Right cardiac atrium (tissue), 5 donors: ENCODE data around the gene RTEL1. TPM values are rescaled to one million over a fixed set of nuclear protein-coding genes. Genes with fewer than 3 reads are reported as not detected.

ENCODE experiments used
- ATAC-seq, 2 donors: fragments of 200-7000 bp; cut with Tn5 transposase; one replicate each; pipeline versions ENCODE4 v1.8.0 to v1.9.1; 2020; ENCODE audit warnings: moderate library complexity in 2 of 2, mild to moderate bottlenecking in 1 of 2
- DNase-seq, 3 donors: peaks; one replicate each; pipeline ENCODE4 v3.0.0-alpha.2; 2020
- H3K27ac ChIP-seq: one replicate; pipeline ENCODE4 v1.5.1; 2013; ENCODE audit warnings: mild to moderate bottlenecking, low read length, control low read depth, moderate library complexity
- H3K27me3 ChIP-seq: one replicate; pipeline ENCODE4 v1.6.1; 2013; ENCODE audit not compliant: control insufficient read depth, insufficient read depth
- H3K4me1 ChIP-seq: one replicate; pipeline ENCODE4 v1.6.1; 2013; ENCODE audit warnings: low read length; ENCODE audit not compliant: control insufficient read depth, insufficient read depth
- H3K4me3 ChIP-seq: one replicate; pipeline ENCODE4 v1.5.1; 2013; ENCODE audit warnings: low read length, control low read depth
- H3K9me3 ChIP-seq: one replicate; pipeline ENCODE4 v1.6.1; 2013; ENCODE audit warnings: low read length; ENCODE audit not compliant: control insufficient read depth
- WGBS: extraction: QIAGEN DNeasy Blood & Tissue Kit; methylation state at CpG from one replicate; pipeline ENCODE4 v1.1.7; 2013; 5-methylcytosine and 5-hydroxymethylcytosine counted together
- intact Hi-C, 4 donors: fragments of 100-400 bp; cut with DNase I; formaldehyde crosslinking; loops; one replicate each; pipeline versions ENCODE4 v1.11.0 to v1.14.0; 2022 to 2023
- polyA plus RNA-seq: library from polyadenylated mRNA; stranded (reverse); fragments of 200-250 nt; gene quantifications from one replicate; pipeline ENCODE4 v1.2.3, GENCODE V29; 2013
- total RNA-seq, 4 donors: library from RNA; stranded (reverse); fragmentation: NEBNext Ultra II Directional; extraction: Animal tissue kit (Norgen Biotek cat#: 25700); gene quantifications; one replicate each; pipeline ENCODE4 v1.2.1, GENCODE V29; 2021
- donor health status: healthy with polysubstance abuse.
- donor health status: DM: no; HTN: yes; CAD: no.
- donor health status: DM: no; HTN: no; CAD: no.
- donor health status: DM: no; HTN: yes; CAD: no; lungs with severe emphysema.
- donor health status: DM: yes; HTN: yes; CAD: no.

Gene RTEL1
- total and polyA plus RNA-seq, 5 donors, result 7.7 to 14.8 (median 13.3) TPM

DNA sequence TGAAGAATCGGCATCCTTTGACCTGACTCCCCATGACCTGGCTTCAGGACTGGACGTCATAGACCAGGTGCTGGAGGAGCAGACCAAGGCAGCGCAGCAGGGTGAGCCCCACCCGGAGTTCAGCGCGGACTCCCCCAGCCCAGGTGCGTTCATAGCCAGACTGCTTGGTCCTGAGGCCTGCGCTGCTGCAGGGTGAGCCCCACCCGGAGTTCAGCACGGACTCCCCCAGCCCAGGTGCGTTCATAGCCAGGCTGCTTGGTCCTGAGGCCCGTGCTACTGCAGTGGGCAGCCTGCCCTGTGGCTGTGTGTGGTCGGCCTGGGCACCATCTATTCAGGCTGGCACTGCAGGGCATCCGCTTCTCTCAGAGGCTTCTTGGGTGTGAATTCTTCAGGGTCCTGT lies 15.8 kb downstream of the RTEL1 start:
- Histone ChIP-seq H3K27ac (no peak overlapping the region), H3K4me3 (no peak overlapping the region), H3K9me3 (no peaks in the 10 kb centered on the region), H3K4me1 (no peaks in the 10 kb centered on the region), H3K27me3 (no peaks in the 10 kb centered on the region)
- intact Hi-C loops, result no loop called here
- DNase-seq (peak in 1 of 3 donors; percentile 45), ATAC-seq (peak; percentile 9 to 36)
- 97% methylated on average over 14 of the region's 14 CpGs for WGBS

DNA sequence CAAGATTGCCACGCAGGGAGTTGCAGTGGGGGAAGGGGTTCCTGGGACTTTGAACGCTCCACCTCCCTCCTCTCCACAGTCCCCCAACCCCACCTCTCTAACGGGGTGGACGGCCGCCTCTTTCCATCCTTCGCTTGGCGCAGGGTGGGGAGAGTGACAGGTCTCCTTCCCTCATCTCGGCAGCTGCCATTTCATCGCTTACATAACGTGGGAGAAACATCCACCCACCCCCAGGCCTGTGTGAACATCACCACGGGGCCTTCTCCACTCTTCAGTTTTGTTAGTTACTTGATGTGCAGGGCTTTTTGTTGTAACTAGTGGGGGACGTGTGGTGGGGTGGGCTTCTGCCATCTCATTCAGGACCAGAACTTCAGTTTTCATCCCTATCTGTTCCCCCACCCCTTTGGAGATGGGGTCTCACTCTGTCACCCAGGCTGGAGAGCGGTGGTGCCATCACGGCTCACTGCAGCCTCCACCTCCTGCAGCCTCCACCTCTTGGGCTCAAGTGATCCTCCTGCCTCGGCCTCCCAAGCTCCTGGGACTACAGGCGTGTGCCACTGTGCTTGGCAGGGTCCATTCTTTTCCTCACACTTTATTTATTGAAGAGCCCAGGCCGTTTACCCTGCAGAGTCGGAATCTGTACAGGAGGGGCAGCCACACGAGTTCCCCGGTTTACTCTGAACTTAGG lies 17.7 kb downstream of the RTEL1 start:
- H3K4me1 ChIP-seq, result no peaks in the 10 kb centered on the region
- no peak for DNase-seq
- no peak overlapping the region for H3K4me3 ChIP-seq
- no peaks in the 10 kb centered on the region for H3K27me3 ChIP-seq
- ATAC-seq, result no peak
- H3K9me3 ChIP-seq, result no peaks in the 10 kb centered on the region
- intact Hi-C loops, result no loop called here
- WGBS, result 94% methylated on average over 20 of the region's 20 CpGs
- no peak overlapping the region for H3K27ac ChIP-seq

DNA sequence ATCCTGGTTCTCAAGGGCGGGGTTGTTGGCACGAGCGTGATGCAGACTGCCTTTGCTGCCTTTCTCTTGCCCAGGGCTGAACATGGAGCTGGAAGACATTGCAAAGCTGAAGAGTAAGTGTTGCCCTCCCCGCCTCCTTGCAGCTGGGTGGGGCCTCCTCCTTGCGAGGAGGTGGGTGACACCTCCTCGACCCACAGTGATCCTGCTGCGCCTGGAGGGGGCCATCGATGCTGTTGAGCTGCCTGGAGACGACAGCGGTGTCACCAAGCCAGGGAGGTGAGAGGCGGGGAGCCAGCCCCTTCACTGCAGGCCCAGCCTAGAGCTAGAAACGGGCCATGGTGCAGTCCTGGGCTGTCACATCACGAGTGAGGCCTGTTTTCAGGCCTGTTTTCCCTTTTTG lies 20.0 kb downstream of the RTEL1 start:
- WGBS, result 86% methylated on average over 13 of the region's 13 CpGs
- no peak for DNase-seq
- H3K27me3 ChIP-seq, result no peaks in the 10 kb centered on the region
- peaks cover 5% of the 10 kb centered on the region for H3K4me1 ChIP-seq
- no peak overlapping the region for H3K4me3 ChIP-seq
- H3K9me3 ChIP-seq, result no peaks in the 10 kb centered on the region
- intact Hi-C loops, result no loop called here
- ATAC-seq, result no peak
- no peak overlapping the region for H3K27ac ChIP-seq

DNA sequence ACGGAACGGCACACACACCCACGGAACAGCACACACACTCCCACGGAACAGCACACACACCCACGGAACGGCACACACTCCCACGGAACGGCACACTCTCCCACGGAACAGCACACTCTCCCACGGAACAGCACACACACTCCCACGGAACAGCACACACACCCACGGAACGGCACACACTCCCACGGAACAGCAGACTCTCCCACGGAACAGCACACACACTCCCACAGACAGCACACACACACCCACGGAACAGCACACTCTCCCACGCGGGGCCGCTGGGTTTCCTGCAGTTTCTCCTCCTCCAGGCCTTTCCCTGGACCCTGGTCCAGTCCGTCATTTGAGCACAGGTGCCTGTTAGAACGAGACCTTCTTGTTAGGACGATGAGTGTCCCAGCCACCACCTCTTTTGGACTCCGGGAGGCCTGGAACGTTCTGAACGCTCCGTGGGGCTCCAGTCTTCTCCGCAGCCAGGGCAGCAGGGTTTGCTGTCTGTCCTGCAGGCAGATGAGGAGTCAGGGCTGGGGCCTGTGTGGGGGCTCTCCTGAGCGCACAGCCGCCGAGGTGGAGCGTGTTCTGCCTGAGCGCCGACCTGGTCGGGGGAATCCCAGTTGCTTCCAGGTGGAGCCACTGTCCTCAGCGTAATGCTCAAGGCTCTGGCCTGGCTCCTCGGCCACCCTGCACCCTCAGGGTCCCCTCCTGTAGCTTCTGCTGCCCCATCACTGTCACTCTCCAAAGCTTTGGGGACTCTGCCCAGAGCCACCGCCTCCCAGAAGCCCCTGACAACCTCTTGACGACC lies 20.8 kb downstream of the RTEL1 start:
- Histone ChIP-seq H3K9me3 (no peaks in the 10 kb centered on the region), H3K27ac (no peak overlapping the region), H3K4me3 (no peak overlapping the region), H3K27me3 (no peaks in the 10 kb centered on the region), H3K4me1 (peaks cover 5% of the 10 kb centered on the region)
- intact Hi-C loops, result no loop called here
- ATAC-seq (no peak), DNase-seq (no peak)
- WGBS, result 88% methylated on average over 38 of the region's 38 CpGs

DNA sequence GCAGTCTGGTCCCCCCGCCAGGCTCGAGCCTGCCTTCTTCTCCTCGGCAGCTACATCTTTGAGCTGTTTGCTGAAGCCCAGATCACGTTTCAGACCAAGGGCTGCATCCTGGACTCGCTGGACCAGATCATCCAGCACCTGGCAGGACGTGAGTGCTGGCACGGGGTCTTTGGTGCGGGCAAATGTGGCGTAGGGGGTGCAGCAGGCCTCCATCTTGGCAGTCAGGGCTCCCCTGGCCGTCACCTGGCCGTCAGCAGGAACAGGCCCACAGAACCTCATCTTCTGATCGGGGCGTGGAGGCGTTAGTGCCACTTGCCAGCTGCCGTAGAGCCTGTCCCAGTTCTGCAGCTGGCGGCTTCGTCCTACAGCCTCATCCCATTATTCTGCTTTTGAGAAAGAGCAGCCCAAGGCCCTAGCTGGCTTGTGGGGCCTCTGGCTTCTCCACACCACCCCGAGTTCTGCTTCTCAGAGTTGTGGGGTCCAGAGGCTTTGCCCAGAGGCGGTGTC lies 21.7 kb downstream of the RTEL1 start:
- Histone ChIP-seq H3K27ac (no peak overlapping the region), H3K4me1 (peaks cover 5% of the 10 kb centered on the region), H3K27me3 (no peaks in the 10 kb centered on the region), H3K9me3 (no peaks in the 10 kb centered on the region), H3K4me3 (no peak overlapping the region)
- intact Hi-C loops, result no loop called here
- 94% methylated on average over 19 of the region's 19 CpGs for WGBS
- DNase-seq (no peak), ATAC-seq (no peak)

DNA sequence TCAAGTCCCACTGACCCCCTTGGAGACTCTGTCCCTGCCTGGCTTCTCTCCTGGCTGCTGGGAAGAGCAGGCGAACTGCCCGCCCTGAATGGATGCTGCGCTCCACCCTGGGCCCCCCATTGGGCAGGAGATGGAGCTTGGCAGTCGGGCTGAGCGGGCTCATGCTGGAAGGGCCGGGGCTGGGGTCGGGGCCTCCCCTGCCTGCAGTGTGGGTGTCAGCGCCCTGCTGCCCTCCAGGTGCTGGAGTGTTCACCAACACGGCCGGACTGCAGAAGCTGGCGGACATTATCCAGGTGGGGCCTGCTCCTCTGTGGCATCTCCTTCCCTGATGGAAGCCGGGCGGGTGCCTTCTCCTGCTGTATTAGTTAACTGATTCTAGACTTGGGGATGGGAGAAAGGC lies 22.3 kb downstream of the RTEL1 start:
- Histone ChIP-seq H3K9me3 (no peaks in the 10 kb centered on the region), H3K27ac (no peak overlapping the region), H3K4me1 (peaks cover 5% of the 10 kb centered on the region), H3K4me3 (no peak overlapping the region), H3K27me3 (no peaks in the 10 kb centered on the region)
- whole genome bisulfite sequencing, result 94% methylated on average over 13 of the region's 13 CpGs
- intact Hi-C loops, result no loop called here
- no peak for ATAC-seq
- no peak for DNase-seq

DNA sequence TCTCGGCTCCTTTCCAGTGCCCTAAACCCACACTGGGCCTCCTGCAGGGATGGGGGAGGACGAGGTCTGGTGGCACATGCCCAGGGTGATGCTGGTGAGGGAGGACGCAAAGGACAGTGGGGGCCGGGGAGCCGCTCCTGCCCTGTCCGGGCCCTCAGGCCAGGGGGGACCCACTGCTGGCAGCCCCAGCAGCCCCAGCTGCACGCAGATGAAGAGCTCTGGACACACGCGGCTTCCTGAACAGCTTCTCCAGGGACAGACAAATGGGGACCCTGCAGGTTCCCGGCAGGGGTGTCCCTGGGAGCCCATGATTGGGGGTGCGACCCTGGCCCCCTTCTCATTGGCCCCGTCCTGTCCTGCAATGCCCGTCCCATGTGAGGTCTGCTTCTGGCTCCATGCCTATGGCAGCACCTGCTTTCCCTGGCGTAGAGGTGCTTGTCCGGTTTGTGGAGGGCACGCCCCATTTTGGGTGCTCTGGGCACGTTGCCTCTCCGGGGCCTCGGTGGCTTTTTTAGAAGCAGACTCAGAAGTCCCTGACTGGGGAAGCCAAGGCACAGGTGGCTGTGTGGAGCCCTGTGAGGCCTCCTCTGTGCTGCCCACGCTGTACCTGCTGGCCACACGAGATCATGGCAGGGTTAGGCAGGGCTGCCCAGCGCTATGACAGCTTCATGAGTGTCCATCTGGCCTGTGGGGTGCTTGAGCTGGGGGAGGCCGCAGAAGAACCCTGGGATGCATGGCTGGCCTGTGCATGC lies 22.9 kb downstream of the RTEL1 start:
- H3K27me3 ChIP-seq, result no peaks in the 10 kb centered on the region
- no peak overlapping the region for H3K4me3 ChIP-seq
- intact Hi-C loops, result no loop called here
- DNase-seq (no peak), ATAC-seq (no peak)
- no peaks in the 10 kb centered on the region for H3K9me3 ChIP-seq
- WGBS, result 95% methylated on average over 23 of the region's 23 CpGs
- no peak overlapping the region for H3K27ac ChIP-seq
- peaks cover 5% of the 10 kb centered on the region for H3K4me1 ChIP-seq

DNA sequence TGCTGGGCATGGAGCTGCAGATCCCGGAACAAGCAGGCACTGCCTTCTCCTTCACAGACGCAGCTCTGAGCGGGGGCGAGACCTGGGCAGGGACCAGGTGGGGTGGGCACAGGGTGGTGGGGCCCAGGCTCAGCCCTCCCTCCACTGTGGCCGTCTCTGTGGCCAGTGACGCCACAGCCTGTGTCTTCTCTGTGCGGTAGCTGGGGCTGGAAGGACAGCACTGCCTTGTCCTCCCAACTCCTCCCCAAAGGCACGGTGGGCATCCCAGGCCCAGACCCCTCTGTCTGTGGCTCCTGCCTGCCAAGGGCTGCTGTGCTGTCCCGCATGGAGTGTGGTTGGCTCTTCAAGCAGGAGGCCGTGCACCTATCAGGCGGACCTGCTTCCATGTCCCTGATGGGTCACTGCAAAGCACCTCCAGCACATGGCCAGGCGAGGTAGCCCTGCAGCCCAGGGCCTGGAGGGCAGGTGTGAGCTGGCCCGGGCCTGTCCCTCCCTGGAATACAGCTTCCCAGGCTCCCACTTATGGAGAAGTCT lies 23.6 kb downstream of the RTEL1 start:
- DNase-seq (no peak), ATAC-seq (no peak)
- Histone ChIP-seq H3K4me1 (peaks cover 5% of the 10 kb centered on the region), H3K27ac (peak overlapping the region; percentile 63), H3K4me3 (no peak overlapping the region), H3K9me3 (no peaks in the 10 kb centered on the region), H3K27me3 (no peaks in the 10 kb centered on the region)
- 98% methylated on average over 13 of the region's 13 CpGs for WGBS
- intact Hi-C loops, result no loop called here

DNA sequence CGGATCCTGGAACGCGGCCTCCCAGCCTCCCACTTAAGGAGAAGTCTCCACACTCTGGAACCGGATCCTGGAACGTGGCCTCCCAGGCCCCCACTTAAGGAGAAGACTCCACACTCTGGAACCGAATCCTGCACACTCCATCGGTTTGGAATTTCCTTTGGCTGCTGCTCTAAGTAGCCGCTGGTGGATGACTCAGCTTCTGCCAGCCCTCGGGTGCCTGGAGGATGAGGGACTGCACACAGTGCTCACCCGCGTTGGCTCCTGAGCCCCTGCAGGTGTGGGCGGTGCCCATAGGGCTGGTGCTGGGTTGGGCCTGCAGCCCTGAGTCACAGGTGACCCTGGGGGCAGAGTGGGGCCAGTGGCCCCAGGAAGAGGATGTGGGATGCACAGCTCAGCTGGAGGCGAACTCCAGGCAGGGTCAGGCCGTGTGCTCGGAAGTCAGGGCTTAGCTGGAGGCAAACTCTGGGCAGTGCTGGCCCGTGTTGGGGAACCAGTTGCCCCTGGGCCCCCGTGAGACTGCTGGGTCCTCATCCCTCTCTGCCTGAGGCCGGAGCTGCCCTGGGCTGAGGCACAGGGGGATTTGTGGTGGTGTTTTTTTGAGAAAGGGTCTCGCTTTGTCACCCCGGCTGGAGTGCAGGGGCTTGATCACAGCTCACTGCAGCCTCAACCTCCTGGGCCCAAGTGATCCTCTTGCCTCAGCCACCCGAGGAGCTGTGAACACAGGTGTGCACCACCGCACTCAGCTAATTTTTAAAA lies 24.4 kb downstream of the RTEL1 start:
- peak; percentile 65 to 71 for ATAC-seq
- peaks cover 10% of the 10 kb centered on the region for H3K4me1 ChIP-seq

DNA sequence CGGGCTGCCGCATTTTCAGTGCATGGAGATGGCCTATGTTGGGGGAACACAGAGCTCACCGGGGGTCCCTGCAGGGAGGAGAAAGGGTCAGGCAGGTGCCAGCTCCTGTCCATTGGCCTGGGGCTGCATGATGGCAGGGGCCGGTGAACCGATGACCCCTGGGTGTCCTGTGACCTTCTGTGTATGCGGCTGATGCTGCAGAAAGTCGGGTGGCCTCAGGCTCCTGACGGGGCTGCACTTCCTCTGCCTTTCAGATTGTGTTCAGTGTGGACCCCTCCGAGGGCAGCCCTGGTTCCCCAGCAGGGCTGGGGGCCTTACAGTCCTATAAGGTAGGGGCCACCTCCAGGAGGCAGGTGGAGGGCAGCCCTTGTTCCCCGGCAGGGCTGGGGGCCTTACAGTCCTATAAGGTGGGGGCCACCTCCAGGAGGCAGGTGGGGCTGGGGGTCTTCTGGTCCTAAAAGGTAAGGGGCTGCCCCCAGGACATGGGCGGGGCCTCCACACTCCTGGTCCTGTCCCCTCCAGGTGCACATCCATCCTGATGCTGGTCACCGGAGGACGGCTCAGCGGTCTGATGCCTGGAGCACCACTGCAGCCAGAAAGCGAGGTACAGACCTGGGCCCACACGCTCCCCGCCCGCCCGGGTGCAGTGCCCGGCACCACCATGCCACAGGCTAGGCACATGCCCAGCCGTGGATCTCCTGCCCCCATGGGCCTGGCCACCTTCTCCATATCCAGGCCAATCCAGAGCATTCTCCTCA lies 27.3 kb downstream of the RTEL1 start:
- Histone ChIP-seq H3K4me1 (peaks cover 11% of the 10 kb centered on the region), H3K4me3 (no peak overlapping the region), H3K9me3 (no peaks in the 10 kb centered on the region), H3K27me3 (no peaks in the 10 kb centered on the region), H3K27ac (peak overlapping the region; percentile 77)
- intact Hi-C loops, result no loop called here
- ATAC-seq (no peak), DNase-seq (peak in 1 of 3 donors; percentile 63)
- WGBS, result 91% methylated on average over 21 of the region's 21 CpGs

More for the DNA sequence above, 24.4 kb downstream of the RTEL1 start:
- intact Hi-C loops, result no loop called here
- 54% methylated on average over 22 of the region's 22 CpGs for WGBS
- Histone ChIP-seq H3K4me3 (no peak overlapping the region), H3K27me3 (no peaks in the 10 kb centered on the region), H3K27ac (peak overlapping the region; percentile 49), H3K9me3 (no peaks in the 10 kb centered on the region)
- peak; percentile 77 to 90 (median 87) for DNase-seq
